Renal cortex interstitium (tissue), 11 donors: ENCODE data around the gene PDE11A. TPM values are rescaled to one million over a fixed set of nuclear protein-coding genes. Genes with fewer than 3 reads are reported as not detected.
A peak's percentile ranks its signal among the peaks of the same experiment; 100 is the strongest.

Experiments
- DNase-seq, 11 donors: peaks; one replicate each; pipeline ENCODE4 v3.0.0-alpha.2; 2013; ENCODE audit warnings: low read depth in 9 of 11, low spot score in 4 of 11; ENCODE audit errors: extremely low read depth in 1 of 11
- polyA plus RNA-seq, 3 donors: library from polyadenylated mRNA; unstranded; fragments of 120-200 nt; gene quantifications; one replicate each; pipeline ENCODE4 v1.2.1, GENCODE V29; 2013; ENCODE audit not compliant: insufficient read length in 3 of 3

Gene PDE11A
- polyA plus RNA-seq, 3 donors, result 6.0 to 8.2 (median 6.7) TPM

- peak in 9 of 11 donors; percentile 44 to 73 (median 67) for DNase-seq
Measured at GRCh38 chr2:177758591-177759371, 313.8 kb downstream of the PDE11A start.

GRCh38 chr2:177756336-177756735, 316.2 kb downstream of the PDE11A start:
- no peak for DNase-seq

GRCh38 chr2:177754492-177754873, 318.1 kb downstream of the PDE11A start:
- peak; percentile 69 to 94 (median 82) for DNase-seq

- DNase-seq, result peak; percentile 77 to 94 (median 90)
Measured at GRCh38 chr2:177753682-177754491, 318.7 kb downstream of the PDE11A start.

GRCh38 chr2:177748360-177748759, 324.2 kb downstream of the PDE11A start:
- DNase-seq, result no peak

GRCh38 chr2:177747384-177747783, 325.2 kb downstream of the PDE11A start:
- no peak for DNase-seq

GRCh38 chr2:177746358-177746757, 326.2 kb downstream of the PDE11A start:
- no peak for DNase-seq

- no peak for DNase-seq
Measured at GRCh38 chr2:177745531-177745930, 327.0 kb downstream of the PDE11A start.

- DNase-seq, result peak in 1 of 11 donors; percentile 54
Measured at GRCh38 chr2:177742851-177743250, 329.7 kb downstream of the PDE11A start.

- no peak for DNase-seq
Measured at GRCh38 chr2:177741866-177742265, 330.7 kb downstream of the PDE11A start.

- DNase-seq, result no peak
Measured at GRCh38 chr2:177740700-177741099, 331.9 kb downstream of the PDE11A start.

- DNase-seq, result no peak
Measured at GRCh38 chr2:177738461-177739235, 333.9 kb downstream of the PDE11A start.

GRCh38 chr2:177735318-177735803, 337.2 kb downstream of the PDE11A start:
- no peak for DNase-seq

GRCh38 chr2:177733322-177733855, 339.2 kb downstream of the PDE11A start:
- no peak for DNase-seq

- DNase-seq, result no peak
Measured at GRCh38 chr2:177731384-177731783, 341.2 kb downstream of the PDE11A start.

- DNase-seq, result no peak
Measured at GRCh38 chr2:177730792-177731191, 341.8 kb downstream of the PDE11A start.

GRCh38 chr2:177730363-177730762, 342.2 kb downstream of the PDE11A start:
- no peak for DNase-seq

GRCh38 chr2:177728920-177729319, 343.7 kb downstream of the PDE11A start:
- no peak for DNase-seq

GRCh38 chr2:177728399-177728765, 344.2 kb downstream of the PDE11A start:
- DNase-seq, result peak in 2 of 11 donors; percentile 63 to 70
